CMK (cell line): Measurements from ENCODE around the gene B4GALNT4.
"Not testable (repeated sequence)": the region's sequence is repeated elsewhere in the genome, so short reads cannot be mapped to it uniquely, and the experiment has no call there.

Experiments
- DNase-seq: peaks from one replicate; pipeline ENCODE4 v3.0.0-alpha.2; 2010; ENCODE audit warnings: low read depth

Gene B4GALNT4

GRCh38 chr11:376531-377173 is 7.4 kb downstream of the B4GALNT4 start:
- no peak for DNase-seq

DNA sequence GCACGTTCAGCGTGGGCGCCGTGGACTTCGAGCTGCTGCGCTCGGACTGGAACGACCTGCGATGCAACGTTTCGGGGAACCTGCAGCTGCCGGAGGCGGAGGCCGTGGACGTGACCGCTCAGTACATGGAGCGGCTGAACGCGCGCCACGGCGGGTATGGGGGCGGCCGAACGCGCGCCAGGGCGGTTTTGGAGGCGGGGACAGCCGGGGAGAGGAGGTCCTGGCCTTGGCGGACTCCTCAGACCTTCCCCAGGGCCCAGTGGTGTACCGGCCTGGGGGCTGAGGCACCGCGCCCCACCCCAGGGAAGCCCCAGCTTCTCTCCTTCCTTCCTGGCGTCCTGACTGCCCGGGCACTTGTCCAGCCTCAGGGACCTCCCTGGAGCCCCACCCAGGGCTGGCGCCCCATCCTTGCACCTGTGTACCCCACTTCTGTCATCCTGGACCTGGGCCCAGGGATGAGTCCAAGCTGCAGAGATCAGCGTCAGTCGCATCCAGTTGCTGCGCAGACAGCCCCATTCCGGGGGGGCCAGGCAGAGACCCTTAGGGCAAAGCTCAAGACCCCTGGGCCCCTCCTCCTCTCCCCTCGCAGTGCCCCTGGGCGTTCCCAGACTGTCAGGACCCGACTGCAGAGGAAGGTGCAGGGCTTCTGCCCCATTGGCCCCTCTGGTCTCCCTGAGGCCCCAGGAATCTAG is 8.0 kb downstream of the B4GALNT4 start:
- DNase-seq = no peak

GRCh38 chr11:377883-378500 is 8.7 kb downstream of the B4GALNT4 start:
- no peak for DNase-seq

GRCh38 chr11:379205-380094 is 10.2 kb downstream of the B4GALNT4 start:
- DNase-seq = no peak

DNA sequence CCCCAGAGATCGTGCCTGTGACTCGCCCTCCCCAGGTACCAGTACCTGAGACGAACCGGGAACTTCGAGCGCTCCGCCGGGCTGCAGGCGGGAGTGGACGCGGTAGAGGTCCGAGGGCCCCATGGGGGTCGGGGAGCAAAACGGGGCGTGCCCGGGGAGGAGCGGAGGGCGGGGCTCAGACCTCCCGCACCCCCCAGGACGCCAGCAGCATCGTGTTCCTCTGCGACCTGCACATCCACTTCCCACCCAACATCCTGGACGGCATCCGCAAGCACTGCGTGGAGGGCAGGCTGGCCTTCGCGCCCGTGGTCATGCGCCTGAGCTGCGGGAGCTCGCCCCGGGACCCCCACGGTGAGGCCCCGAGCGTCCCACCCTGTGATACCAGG is 10.8 kb downstream of the B4GALNT4 start:
- DNase-seq = no peak

GRCh38 chr11:380491-380890 is 11.2 kb downstream of the B4GALNT4 start:
- no peak for DNase-seq

- DNase-seq = no peak
These were observed 11.7 kb downstream of the B4GALNT4 start for GRCh38 chr11:380996-381395.

DNA sequence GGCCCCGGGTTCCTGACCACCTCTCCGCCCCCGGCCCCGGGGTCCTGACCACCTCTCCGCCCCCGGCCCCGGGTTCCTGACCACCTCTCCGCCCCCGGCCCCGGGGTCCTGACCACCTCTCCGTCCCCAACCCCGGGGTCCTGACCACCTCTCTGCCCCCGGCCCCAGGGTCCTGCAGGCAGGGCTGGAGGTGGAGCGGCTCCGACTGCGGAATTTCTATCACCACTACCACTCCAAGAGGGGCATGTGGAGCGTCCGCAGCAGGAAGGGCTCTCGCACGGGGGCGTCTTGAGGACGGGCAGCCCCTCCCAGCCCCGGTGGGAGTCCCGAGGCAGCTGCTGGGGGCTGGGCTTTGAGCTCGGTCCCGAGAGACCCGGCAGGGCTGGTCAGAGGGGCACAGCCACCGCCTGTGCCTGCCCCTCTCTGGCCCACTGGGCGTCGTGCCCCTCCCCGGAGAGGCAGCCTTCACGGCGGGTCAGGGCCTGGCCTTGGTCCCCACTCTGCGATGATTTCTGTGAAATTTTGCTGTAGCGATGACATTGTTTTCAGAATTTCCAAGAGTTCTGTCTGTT is 12.3 kb downstream of the B4GALNT4 start:
- DNase-seq = no peak

GRCh38 chr11:382081-382629 is 12.9 kb downstream of the B4GALNT4 start:
- peak; percentile 71 for DNase-seq

DNA sequence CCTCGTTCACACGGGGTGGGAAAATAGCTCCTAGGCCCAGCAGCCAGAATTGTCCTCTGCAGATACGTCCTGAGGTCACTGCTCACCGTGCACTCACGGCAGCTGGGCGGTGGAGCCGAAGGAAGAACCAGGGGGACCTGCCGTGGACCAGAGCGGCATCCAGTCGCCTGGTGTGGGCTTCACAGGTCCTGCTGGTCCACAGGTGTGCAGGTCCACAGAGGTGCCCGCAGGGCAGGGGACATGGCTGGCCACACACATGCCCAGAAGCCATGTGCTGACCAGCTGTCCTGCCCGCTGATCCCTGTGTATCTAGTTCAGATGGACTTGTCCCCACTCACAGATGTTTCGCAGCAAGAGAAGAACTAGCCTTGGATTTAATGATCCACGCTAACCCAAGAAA is 14.1 kb downstream of the B4GALNT4 start:
- DNase-seq = no peak

GRCh38 chr11:384511-384910 is 15.2 kb downstream of the B4GALNT4 start:
- no peak for DNase-seq

GRCh38 chr11:385594-386351 is 16.5 kb downstream of the B4GALNT4 start:
- DNase-seq = no peak

GRCh38 chr11:386483-386882 is 17.2 kb downstream of the B4GALNT4 start:
- DNase-seq = no peak

DNA sequence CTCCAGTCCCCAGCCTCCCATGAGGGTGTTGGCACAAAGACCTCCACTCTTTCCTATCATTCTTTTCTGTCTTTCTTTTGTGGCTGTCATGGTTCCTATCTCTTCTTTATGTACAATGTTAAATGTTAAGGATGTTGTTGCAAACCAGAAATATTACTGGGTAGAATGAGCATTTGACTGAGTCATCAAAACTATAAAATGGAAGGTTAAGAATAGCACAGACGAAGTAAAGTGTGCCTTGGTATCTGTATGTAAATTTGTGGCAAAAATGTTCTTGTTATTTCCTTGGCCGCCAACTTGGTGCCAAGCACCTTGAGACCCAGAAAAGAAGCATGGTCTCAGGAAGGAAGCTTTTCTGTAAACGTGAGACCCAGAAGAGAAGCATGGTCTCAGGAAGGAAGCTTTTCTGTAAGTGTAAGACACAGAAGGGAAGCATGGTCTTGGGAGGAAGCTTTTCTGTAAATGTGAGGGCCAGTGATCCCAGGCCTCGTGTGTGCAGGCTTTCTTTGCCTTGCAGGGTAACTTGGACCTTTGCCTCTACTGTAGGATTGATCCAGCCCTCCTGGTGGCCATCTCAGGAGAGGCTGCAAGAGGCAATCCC is 18.0 kb downstream of the B4GALNT4 start:
- no peak for DNase-seq

DNA sequence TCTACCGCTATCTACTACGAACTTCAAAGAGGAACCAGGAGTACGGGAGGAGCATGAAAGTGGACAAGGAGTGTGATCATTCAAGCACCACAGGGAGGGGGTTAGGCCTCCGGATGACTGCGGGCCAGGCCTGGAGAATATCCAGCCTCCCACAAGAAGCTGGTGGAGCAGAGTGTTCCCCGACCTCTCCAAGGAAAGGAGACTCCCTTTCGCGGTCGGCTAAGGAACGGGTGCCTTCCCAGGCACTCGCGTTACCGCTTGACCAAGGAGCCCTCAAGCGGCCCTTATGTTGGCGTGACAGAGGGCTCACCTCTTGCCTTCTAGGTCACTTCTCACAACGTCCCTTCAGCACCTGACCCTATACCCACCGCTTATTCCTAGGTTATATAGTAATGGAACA is 20.1 kb downstream of the B4GALNT4 start:
- not testable (repeated sequence) for DNase-seq

GRCh38 chr11:390175-390574 is 20.9 kb downstream of the B4GALNT4 start:
- no peak for DNase-seq

GRCh38 chr11:391117-392017 is 22.1 kb downstream of the B4GALNT4 start:
- no peak for DNase-seq

DNA sequence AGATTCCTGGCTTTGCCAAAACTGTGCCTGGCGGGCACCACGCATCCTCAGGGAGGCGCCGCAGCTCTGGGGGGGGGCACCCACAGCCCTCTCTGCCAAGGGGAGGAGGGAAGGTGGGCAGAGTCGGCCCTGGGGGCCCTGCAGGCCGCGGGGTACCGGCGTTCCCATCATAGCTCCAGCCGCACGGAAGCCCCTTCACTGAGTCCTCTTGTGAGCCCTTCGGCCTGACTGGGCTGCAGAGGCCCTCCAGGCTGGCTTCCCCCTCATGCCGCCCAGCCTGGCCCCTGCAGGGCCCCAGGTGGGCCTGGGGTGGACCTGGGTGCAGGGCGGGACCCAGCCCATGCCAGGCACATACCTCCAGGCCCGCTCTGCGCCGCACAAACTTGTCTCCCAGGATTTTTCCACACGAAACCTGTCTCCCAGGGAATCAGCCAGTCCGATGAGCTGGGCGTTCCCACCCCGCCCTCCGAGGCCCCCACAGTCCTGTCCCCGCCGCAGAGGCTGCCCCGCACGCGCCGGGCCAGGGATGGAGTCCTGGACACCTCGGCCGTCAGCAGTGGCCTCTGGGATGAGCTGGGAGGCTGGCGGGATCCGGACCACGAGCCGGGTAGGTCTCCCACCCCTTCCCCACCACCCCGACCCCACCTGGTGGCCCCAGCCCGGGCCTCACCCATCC is 22.9 kb downstream of the B4GALNT4 start:
- DNase-seq = no peak
